Osteocyte (in vitro differentiated cells): ENCODE data around the gene PSKH1. TPM values are rescaled to one million over a fixed set of nuclear protein-coding genes. Genes with fewer than 3 reads are reported as not detected.

Source experiments
- DNase-seq: peaks from one replicate; pipeline ENCODE4 v3.0.0; 2021; ENCODE audit warnings: mixed read lengths; ENCODE audit not compliant: unreplicated experiment; ENCODE audit errors: extremely low spot score
- H3K27ac Mint-ChIP-seq: one replicate; pipeline ENCODE4 v1.8.0; 2021; ENCODE audit warnings: mild to moderate bottlenecking, mixed read lengths; ENCODE audit not compliant: unreplicated experiment
- H3K27me3 Mint-ChIP-seq: one replicate; pipeline ENCODE4 v1.8.0; 2021; ENCODE audit warnings: mixed read lengths; ENCODE audit not compliant: unreplicated experiment
- H3K36me3 Mint-ChIP-seq: one replicate; pipeline ENCODE4 v1.8.0; 2021; ENCODE audit warnings: mixed read lengths; ENCODE audit not compliant: unreplicated experiment
- H3K4me1 Mint-ChIP-seq: one replicate; pipeline ENCODE4 v1.8.0; 2021; ENCODE audit warnings: mixed read lengths; ENCODE audit not compliant: unreplicated experiment
- H3K4me3 Mint-ChIP-seq: one replicate; pipeline ENCODE4 v1.8.0; 2021; ENCODE audit warnings: mild to moderate bottlenecking, moderate library complexity, mixed read lengths; ENCODE audit not compliant: unreplicated experiment
- H3K9me3 Mint-ChIP-seq: one replicate; pipeline ENCODE4 v1.8.0; 2021; ENCODE audit warnings: mixed read lengths; ENCODE audit not compliant: unreplicated experiment
- long read RNA-seq: library from polyadenylated mRNA; unstranded; transcript quantifications from one replicate; pipeline ENCODE4 v2.0.0, GENCODE V29; 2021
- total RNA-seq: library from RNA; stranded (reverse); gene quantifications from 2 replicates; pipeline ENCODE4 v1.2.1, GENCODE V29; 2021
- TF ChIP-seq, protein P1 (sequence below): fragments of 200-600 bp; sonication (generic); IDR thresholded peaks from 2 replicates; pipeline ENCODE4 v1.5.0; 2021; ENCODE audit warnings: antibody characterized with exemption, mild to moderate bottlenecking, moderate library complexity

PSKH1 gene
- 43.9 and 45.5 TPM in 2 replicates for total RNA-seq
- long read RNA-seq = 0 reads

DNA sequence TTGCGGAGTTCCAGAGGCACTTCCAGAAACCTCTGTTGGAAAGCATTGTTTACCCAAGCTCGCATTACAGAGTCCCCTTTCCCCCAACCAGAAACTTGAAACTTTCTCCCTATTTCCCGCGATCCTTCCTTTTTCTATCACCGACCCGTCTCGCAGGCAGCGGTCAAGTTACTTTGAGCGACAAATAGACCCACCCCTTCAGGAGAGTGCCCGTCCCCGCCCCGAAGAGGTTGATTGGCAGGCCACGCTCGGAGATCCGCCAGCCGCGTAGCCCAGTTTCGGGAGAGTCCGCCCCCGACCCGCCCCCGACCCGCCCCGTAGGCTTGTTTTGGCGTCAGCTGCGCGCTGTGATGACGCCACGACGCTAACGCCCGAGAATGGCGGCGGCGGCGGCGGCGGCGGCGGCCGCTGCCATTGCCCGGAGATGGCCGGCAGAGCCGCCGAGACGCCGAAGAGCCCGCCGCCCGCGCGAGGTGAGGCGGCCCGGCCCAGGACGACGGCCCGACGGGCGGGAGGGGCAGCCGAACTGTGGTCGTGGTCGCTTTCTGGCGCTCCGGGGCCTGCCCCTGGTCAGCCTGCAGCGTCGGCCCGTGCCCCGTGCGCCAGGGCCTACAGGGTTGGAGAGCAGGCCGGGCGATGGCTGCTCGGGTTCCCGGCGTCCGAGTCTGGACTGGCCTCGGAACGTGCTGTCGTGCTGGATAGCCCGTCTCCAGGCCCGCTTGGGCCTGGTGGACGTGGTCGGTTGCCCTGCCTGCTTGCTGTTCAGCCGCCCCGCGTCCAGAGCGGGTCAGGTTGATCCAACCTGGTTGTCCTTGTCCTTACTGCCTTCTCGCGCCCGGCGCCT, at the start of gene PSKH1:
Gene PSKH1, plus strand, starts transcription at position 356 of the 844 bp plus-strand sequence. CDS start 15,496 bp downstream, outside the sequence.
- peak; percentile 98 for DNase-seq
- TF ChIP-seq, protein P1, sequence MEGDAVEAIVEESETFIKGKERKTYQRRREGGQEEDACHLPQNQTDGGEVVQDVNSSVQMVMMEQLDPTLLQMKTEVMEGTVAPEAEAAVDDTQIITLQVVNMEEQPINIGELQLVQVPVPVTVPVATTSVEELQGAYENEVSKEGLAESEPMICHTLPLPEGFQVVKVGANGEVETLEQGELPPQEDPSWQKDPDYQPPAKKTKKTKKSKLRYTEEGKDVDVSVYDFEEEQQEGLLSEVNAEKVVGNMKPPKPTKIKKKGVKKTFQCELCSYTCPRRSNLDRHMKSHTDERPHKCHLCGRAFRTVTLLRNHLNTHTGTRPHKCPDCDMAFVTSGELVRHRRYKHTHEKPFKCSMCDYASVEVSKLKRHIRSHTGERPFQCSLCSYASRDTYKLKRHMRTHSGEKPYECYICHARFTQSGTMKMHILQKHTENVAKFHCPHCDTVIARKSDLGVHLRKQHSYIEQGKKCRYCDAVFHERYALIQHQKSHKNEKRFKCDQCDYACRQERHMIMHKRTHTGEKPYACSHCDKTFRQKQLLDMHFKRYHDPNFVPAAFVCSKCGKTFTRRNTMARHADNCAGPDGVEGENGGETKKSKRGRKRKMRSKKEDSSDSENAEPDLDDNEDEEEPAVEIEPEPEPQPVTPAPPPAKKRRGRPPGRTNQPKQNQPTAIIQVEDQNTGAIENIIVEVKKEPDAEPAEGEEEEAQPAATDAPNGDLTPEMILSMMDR = no peak
- Mint-ChIP-seq H3K27me3 (no peaks in the 10 kb centered on the region), H3K9me3 (no peaks in the 10 kb centered on the region), H3K4me1 (peaks cover 33% of the 10 kb centered on the region), H3K4me3 (peak within 1 kb of the TSS; percentile 91), H3K36me3 (no peaks in the 10 kb centered on the region), H3K27ac (peak within 1 kb of the TSS; percentile 90)

- Mint-ChIP-seq H3K36me3 (no peaks in the 10 kb centered on the region), H3K4me3 (peak overlapping the region; percentile 93), H3K9me3 (no peaks in the 10 kb centered on the region), H3K27me3 (no peaks in the 10 kb centered on the region), H3K4me1 (peaks cover 47% of the 10 kb centered on the region), H3K27ac (peak overlapping the region; percentile 91)
- DNase-seq = no peak
- TF ChIP-seq, protein P1 = no peak
These were observed 49.7 kb upstream of the PSKH1 start for GRCh38 chr16:67843343-67843765.

- H3K27me3 Mint-ChIP-seq = no peaks in the 10 kb centered on the region
- no peak for DNase-seq
- peaks cover 51% of the 10 kb centered on the region for H3K4me1 Mint-ChIP-seq
- TF ChIP-seq, protein P1 = no peak
- no peaks in the 10 kb centered on the region for H3K36me3 Mint-ChIP-seq
- peak overlapping the region; percentile 44 for H3K4me3 Mint-ChIP-seq
- no peaks in the 10 kb centered on the region for H3K9me3 Mint-ChIP-seq
- peak overlapping the region; percentile 34 for H3K27ac Mint-ChIP-seq
These were observed 48.6 kb upstream of the PSKH1 start for GRCh38 chr16:67844497-67844896.

GRCh38 chr16:67845291-67846062, 47.6 kb upstream of the PSKH1 start:
- peak overlapping the region; percentile 80 for H3K4me3 Mint-ChIP-seq
- no peak for DNase-seq
- peak overlapping the region; percentile 96 for H3K27ac Mint-ChIP-seq
- no peaks in the 10 kb centered on the region for H3K36me3 Mint-ChIP-seq
- TF ChIP-seq, protein P1 = no peak
- no peaks in the 10 kb centered on the region for H3K27me3 Mint-ChIP-seq
- peaks cover 53% of the 10 kb centered on the region for H3K4me1 Mint-ChIP-seq
- no peaks in the 10 kb centered on the region for H3K9me3 Mint-ChIP-seq

- peak overlapping the region; percentile 80 for H3K4me3 Mint-ChIP-seq
- H3K4me1 Mint-ChIP-seq = peaks cover 53% of the 10 kb centered on the region
- TF ChIP-seq, protein P1 = no peak
- no peaks in the 10 kb centered on the region for H3K27me3 Mint-ChIP-seq
- H3K9me3 Mint-ChIP-seq = no peaks in the 10 kb centered on the region
- peak overlapping the region; percentile 96 for H3K27ac Mint-ChIP-seq
- no peak for DNase-seq
- no peaks in the 10 kb centered on the region for H3K36me3 Mint-ChIP-seq
These were observed 47.1 kb upstream of the PSKH1 start for GRCh38 chr16:67846063-67846319.
